NCI-H146 (cell line): ENCODE data around the gene BRAT1.

Experiments used
- DNase-seq: peaks from one replicate; lab custom pipeline; 2025; lab: John Stamatoyannopoulos, UW

Gene BRAT1

DNA sequence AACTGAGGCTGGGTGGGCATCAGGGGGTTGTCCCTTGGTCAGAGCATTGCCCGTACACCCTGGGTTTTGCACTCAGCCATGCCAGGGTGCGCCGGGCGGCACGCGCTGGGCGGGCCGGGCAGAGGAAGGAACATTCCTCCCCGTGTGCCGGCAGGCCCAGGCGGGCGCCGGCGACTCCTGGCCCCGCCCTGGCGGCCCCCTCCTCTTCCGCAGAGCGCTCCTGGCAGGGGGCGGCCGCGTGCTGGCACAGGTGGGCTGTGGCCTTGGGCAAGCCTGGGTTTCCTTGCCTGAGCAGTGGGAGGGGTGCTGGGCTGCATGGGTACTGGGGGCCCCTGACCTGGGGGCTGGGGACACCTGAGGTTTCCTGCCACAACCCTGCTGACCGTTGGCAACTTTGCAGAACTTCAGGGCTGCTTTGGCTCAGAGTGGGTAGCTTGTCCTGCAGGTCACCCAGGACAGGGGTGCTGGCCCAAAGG lies 31.8 kb downstream of the BRAT1 start:
- peak; percentile 89 for DNase-seq

DNA sequence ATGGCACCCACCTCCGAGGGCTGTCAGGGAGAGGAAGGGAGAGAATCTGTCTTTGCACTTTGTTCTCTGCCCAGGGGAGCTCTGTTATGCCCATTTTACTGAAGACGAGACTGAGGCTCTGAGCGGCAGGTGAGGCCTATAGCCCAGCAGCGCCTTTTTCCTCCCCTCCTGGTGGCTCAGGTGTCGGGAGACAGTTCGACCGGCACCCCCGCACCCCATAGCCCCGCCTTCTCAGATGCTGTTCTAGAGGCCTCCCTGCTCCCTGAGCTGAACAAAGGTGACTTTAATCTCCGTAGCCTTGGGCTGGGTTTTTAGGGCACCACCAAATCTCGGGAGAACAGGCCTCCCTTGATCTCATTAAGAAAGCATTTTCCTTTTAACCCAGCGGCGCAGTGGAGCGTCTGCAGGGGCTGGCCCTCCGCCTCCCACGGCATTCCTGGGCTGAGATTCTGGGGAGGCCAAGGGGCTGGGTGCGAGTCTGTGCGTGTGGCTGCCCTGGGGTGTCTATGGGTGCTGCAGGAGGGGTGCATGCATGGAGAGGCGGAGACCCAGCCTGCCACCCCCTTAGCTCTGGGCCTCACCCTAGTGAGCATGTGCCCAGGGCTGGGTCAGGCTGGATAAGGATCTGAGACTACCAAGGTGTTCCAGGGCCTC lies 32.4 kb downstream of the BRAT1 start:
- DNase-seq: peak; percentile 24

DNA sequence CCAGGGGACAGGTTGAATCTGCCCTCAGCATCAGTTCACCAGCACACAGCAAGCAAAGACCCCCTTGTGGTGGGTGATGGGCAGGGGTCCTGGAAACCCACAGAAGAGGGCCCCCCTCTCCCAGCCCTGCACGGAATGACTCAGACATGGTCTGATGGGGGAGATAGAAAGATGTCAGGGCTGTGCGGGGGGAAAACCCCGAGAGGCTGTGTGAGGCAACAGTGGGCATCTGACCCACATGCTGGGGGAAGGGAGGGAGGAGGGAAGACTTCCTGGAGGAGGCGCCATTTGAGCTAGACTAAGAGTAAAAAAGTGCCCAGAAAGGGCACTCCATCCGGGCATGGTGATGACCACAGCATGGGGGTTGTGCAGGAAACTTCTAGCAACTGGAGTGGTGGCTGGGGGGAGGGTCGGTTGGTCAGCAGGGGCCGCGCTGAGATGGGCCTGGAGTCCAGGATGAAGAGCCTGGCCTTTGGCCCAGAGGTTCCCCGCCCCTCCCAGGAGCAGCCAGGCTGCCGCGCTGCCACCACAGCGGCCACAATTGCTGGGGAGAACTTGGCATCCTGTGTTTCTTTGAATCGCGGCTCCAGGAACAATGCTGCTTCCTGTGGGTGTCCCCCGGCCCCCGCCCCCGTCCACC lies 33.3 kb downstream of the BRAT1 start:
- DNase-seq: no peak

DNA sequence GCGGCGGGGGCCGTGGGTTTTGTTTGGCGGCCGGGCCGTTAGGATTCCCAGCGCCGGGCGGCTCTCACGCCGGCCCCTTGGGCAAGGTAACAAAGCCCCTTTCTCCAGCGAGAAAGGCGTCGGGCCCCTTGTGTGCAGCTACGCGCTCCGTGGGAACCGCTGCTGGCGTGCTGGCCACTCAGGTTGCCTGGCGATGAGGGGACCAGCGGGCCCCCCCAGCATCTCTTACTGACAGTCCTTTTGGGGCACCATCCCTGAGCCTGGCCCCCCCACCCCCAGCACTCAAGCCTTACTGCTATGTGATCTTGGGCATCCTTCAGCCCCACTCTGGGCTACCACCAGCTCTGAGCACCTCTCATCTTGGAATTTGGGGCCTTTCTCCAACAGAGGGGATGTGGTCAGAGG lies 34.0 kb downstream of the BRAT1 start:
- no peak for DNase-seq

DNA sequence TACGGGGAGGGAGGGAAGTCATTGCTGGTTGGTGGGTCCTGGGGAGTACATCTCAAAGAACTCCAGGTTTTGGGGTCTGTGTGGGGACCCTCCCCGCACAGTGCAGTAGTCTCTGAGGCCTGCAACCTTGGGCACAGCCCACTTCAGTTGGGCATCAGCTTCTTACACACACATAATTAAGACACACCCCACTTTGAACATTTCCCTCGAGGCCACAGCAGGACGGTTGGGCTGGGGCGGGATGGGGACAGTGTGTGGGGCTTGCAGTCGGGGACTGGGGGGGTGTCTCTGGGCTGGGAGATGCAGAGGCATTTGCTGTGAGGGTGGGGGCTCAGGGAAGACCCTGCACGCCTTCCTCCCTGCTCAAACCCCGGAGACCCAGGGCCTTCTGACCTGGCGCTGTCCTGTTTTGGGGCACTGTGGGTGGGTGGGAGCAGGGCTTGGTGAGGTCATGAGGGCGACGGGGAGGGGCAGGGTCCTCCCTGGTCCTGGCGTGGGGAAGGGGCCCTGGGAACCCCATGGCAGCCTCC lies 34.5 kb downstream of the BRAT1 start:
- no peak for DNase-seq

DNA sequence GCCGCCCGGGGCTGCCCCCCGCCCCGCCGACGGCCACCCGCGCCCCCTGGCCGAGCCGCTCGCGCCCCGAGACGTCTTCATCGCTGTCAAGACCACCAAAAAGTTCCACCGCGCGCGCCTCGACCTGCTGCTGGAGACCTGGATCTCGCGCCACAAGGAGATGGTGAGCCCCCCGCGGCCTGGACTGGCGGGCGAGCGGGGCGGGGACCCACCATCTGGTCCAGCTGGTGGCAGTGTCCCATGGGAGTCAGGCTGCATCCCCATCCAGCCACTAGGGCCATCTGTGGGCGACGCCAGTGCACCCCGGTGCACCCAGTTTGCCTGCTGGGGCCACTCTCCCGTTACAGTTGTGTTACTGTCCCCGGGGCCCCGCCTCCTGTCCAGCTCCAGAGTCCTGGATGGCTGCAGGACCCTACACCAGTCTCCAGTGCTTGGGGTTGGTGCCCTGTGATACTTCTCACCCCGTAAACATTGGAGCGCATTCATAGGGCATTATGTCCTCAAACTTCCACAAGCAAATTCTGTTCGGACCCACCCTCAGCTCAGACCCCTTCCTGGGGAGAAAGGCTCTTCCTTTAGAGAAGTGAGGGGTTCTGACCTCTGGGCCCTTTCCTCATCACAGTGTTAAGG lies 35.1 kb downstream of the BRAT1 start:
- DNase-seq: peak; percentile 43

DNA sequence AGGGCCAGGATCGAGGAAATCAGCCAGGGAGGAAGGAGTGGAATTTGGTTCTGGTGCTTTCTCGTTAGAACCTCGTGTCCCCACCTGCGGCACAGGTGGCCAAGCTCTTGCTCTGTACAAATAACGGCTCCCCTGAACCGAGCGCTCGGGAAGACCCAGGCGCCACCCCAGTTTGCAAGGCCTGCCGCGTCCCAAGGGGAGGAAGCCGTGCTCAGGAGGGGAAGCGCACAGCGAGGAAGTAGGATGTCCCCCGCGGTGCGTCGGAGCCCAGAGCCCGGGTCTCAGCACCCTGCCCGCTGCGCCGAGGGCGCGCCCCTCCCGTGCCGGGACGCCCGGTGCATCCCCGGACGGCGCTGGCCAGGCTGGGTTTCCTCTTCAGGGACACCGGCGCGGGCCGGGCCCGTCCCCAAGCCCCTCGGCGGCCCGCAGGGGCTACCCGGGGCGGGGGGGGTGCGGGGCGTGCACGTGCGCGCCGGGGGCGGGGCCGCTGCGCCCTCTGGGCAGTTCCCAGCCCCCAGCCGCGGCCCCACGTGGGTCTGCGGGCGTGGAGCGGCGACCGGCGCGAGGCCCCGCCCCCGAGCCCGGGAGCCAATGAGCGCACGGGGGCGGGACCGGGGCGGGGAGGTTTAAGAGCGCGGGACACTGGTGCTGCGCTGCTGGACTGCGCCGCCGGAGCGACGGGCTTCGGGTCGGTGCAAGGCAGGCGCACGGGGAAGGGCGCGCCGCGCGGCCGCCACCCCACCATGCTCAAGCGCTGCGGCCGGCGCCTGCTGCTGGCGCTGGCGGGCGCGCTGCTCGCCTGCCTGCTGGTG lies 36.0 kb downstream of the BRAT1 start, which contains the start of gene LFNG:
Gene LFNG (plus strand): TSS at position 656 of the 812 bp plus-strand sequence. CDS start 88 bp downstream, at position 744.
- DNase-seq: peak; percentile 93

DNA sequence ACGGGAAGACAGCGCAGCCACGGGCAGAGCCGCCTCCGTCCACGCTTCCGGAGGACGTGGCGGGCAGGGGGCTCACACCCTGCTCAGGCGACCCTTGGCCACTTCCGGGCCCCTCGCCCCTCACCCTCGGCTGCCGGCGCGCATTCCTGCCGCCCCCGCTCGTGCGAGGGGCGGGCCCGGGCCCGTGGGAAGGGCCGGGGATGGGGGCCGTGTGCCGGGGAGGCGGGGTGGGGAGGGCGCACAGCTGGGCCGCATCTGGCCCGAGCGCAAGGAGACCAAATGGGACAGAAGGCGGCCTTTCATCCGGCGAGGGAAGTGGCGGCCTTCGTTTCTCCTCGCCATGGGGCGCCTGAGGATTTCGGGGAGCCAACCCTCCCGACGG lies 36.6 kb downstream of the BRAT1 start:
- no peak for DNase-seq

DNA sequence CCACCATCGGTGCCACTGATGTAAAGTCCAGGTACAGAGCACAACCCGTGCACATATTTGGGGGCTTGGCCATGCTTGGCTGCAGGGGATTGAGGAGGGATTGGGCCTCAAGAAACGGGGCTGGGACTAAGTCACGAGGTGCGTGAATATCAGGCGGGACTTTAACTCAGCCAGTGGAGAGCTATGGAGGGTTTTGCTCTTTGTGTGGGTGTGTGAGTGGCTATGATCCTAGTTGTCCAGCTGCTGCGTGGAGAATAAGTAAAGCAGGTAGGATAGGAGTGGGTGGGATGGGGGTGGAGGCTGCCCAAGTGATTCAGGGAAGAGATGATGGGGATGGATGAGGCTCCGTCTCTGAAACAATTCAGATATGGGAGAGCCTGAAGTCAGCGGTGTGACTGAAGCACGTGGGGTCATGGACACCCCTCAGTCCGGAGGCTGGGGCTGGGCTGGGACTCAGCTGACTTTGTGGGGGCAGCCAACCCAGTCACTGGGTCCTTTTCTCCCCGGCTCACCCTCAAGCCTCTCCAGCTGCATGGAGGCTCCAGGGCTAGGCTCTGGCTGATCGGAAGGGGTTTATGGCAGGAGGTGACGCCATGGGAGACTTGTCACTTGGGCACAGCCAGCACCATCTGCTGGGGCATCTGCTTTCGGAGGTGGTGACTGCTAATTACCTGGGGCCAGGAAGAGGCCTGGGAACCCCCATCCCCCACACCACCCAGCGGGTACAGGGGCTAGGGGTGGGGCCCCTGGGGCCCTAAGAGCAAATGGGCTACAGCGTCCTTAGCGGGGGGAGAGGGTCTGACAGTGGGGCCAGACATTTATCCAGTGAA lies 37.4 kb downstream of the BRAT1 start:
- no peak for DNase-seq

DNA sequence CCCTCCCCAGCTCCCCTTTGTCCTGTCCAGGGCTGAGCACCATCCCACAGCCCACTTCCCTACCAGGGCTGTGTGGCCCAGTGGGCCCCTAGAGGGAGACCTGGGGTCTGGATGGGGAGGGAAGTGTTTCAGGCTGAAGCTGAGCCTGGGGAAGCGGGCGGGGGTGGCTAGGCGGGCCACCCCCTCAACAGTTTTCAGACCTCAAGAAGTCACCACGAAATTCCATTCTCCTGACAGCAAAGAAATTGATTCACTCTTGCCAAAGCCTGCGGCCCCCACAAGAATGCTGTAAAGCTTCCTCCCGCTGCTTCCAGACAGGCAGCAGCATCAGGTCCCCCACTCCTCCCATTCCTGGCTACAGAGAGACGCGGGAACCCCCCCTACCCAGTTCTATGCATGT lies 38.3 kb downstream of the BRAT1 start:
- DNase-seq: no peak

DNA sequence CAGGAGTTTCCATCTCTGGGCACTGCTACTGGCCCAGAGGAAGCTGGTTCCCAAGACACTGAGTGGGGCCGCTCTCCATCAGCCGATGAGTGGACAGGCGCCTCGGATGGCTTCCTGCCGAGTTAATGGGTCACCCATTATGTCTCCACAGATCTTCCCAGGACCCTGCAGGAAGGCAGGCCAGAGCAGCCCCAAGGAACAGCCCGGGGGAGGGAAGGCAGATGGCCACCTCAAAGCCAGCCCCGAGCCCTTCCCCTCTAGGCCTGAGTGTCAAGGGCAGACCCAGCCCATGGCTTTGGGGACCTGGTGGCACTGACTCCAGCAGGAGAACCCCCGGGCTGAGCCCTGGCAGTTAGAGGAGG lies 39.1 kb downstream of the BRAT1 start:
- peak; percentile 44 for DNase-seq

DNA sequence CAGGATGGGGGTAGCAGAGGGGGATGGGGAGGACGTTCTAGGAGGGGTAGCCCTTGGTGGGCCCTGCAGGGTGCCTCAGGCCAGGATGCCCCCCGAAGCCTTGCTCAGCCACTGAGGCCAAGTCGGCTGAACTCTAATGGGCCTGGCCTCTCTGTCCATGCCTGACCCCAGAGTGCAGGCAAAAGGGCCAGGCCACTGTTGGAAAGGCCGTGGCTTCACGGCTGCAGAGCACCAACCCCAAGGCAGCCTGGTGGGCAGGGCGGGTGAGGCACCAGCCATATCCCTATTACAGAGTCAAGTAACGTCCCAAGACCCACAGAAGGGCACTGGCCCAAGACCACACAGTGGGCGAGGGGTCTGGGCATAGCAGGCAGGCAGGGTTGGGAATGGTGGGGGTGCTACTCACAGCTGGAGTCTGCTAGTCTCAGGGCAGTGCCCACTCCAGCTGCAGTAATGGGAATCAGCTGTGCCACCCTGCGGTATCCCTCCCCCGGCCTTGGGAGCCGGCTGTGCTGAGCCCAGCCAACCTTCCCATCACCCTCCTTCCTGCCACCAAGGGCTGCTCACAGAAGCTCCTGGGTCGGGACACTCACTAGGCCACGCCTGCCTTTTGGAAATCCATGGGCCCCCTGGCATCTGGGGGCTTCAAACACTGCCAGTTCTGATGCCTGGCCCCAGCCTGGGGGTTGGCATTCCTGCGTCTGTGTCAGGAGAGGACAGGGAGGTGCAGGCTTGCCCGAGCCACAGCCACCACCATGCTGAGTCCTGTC lies 39.7 kb downstream of the BRAT1 start:
- DNase-seq: no peak

DNA sequence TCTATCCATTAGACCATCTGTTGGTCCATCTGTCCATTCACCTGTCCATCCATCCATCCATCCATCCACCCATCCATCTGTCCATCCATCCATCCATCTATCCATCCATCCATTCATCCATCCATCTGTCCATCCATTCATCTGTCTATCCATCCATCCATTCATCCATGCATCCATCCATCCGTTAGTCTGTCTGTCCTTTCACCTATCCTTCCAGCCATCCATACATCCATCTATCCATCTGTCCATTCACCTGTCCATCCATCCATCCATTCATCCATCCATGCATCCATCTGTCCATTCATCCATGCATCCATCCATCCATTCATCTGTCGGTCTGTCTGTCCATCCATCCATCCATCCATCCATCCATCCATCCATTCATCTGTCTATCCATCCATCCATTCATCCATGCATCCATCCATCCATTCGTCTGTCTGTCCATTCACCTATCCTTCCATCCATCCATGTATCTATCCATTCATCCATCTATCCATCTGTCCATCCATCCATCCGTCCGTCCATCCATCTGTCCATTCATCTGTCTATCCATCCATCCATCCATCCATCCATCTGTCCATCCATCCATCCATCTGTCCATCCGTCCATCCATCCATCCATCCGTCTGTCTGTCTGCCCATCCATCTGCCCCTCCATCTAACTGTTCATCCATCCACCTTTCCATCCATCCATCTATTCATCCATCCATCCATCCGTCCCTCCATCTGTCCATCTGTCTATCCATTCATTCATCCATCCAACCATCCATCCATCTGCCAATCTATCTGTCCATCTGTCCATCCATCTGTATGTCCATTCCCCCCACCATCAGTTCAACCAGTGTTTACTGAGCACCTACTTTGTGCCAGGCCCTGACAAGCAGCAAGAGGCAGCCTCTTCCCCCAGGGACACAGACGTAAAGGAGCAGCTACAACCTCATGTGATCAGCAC lies 40.6 kb downstream of the BRAT1 start:
- DNase-seq: no peak

DNA sequence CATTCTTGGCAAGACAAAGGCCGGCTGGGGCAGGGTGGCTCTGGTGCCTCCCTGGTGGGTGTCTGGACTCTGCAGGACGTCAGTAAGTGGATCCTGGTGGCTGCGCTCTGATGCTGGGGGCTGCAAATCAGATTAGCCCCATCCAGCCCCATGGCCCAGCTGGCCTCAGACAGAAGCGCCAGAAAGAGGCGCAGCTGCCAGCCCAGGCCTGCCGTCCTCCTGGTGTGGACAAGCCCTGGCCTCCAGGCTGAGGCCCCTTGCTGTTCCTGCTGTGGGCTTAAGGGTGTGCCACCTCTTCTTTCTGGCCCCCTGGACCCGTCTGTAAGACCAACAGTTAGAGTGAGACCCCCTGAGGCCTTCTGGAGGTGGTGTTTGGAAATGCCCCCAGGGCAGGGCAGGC lies 41.6 kb downstream of the BRAT1 start:
- DNase-seq: peak; percentile 38

DNA sequence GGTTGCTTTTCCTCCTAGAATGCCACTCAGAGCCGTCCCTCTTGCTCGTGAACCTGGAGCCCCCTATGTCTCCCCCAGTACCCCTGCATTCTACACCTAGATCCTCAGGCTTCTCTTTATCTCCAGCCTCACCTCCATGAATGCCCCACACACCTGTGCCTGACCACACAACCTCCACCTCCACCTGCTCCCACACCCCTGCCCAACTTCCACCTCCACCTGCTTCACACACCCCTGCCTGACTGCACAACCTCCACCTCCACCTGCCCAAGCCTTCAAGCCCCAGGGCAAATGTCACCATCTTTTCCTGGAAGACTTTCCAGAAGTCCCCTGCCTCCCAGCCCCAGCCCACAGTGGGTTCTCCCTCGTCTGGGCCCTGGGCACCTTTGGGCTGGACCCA lies 42.6 kb downstream of the BRAT1 start:
- DNase-seq: peak; percentile 61

DNA sequence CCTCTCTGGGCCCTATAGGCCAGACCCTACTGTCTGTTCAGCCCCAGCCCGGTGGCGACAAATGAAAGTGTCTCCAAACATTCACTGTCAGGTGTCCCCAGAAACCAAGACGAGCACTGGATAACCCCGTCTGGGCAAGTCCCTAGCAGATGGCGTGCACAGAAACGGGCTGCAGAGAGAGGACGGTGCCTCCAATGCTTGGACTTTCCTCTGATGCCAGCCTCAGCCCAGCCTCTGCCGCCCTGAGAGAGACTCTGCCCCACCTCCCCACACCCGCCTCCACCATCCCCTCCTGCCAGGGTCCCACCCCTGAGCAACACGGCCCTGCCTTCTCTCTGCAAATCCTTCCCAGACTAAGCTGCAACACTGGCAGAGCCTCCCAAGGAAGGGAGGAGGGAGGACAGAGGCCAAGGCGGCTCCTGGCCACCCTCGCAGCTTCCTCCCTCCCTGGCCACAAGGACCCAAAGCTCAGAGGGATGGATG lies 43.1 kb downstream of the BRAT1 start:
- no peak for DNase-seq

DNA sequence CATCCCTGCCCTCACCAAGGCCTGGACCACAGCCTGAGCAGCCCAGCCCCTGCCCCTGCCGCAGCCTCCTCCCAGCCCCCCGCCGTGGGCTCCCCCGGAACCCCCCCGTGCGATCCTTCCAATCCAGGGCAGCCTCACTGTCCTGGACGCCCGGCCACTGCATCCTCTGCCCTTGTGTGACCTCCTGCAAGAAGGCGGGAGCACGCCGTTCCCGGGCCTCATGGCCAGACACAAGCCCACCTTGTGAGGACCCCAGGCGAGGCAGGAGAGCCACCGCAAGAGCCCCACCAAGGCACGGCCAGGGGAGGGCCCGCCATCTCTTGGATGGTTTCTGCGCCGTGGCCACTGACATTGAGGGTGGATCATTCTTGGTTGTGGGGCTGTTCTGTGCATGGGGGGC lies 43.6 kb downstream of the BRAT1 start:
- no peak for DNase-seq

DNA sequence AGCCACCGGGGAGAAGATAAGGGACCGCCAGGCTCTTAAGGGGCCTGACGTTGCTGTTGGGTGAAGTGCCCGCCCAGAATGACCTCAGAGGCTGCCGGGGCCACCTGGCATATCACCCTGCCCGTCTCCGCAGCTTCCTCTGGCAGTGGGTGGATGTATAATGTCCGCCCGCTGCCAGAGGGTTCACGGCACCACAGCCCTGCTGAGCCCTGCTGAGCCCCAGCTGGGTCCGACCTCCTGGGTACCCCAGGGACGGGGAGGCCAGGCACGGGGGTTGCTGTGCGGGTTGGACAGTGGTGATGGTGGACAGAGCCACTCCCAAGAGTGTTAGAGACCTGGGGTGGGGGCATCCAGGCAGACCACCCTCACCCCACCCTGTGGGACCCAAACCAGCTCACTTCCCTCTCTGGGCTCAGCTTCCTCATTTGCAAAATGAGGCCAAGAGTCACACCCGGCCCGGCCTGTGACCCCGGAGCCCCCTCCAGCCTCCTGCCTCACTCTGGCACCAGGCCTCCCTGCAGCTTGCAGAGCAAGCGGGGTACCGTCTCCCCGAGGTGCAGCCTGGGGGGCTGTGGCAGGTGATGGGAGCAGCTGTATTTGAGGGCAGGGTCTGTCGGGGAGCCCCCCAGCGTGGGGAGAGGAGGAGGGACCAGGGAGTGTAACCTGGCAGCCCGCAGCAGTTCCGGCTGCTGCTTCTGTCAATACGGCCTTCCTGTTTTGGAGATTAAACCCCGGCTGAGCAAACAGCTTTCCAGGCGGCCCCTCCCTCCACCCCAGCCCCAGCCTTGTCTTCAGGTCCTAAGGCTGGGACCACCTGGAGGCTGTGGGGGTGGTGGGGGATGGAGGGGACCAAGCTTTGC lies 44.2 kb downstream of the BRAT1 start:
- DNase-seq: peak; percentile 88
